ENCODE data around the gene EBF3.

EBF3 gene

GRCh38 chr10:129792141-129792540 is 171.9 kb downstream of the EBF3 start:
- Histone ChIP-seq H3K36me3 (ENCODE audit: control insufficient read depth, insufficient read depth, low read length) (no peaks in the 10 kb centered on the region), H3K4me1 (ENCODE audit: control insufficient read depth, insufficient read depth, low read length) (no peaks in the 10 kb centered on the region), H3K4me3 (ENCODE audit: low read depth, low read length) (no peak overlapping the region), H3K9me3 (ENCODE audit: control insufficient read depth, insufficient read depth, low read length) (no peaks in the 10 kb centered on the region), H3K9ac (ENCODE audit: low read depth, low read length) (no peak overlapping the region), H3K27ac (ENCODE audit: low read depth, low read length) (no peak overlapping the region), H3K27me3 (ENCODE audit: control insufficient read depth, insufficient read depth, low read length) (no peaks in the 10 kb centered on the region)

GRCh38 chr10:129790715-129791446 is 173.2 kb downstream of the EBF3 start:
- Histone ChIP-seq H3K27ac (ENCODE audit: low read depth, low read length) (no peak overlapping the region), H3K9me3 (ENCODE audit: control insufficient read depth, insufficient read depth, low read length) (no peaks in the 10 kb centered on the region), H3K27me3 (ENCODE audit: control insufficient read depth, insufficient read depth, low read length) (no peaks in the 10 kb centered on the region), H3K9ac (ENCODE audit: low read depth, low read length) (no peak overlapping the region), H3K36me3 (ENCODE audit: control insufficient read depth, insufficient read depth, low read length) (no peaks in the 10 kb centered on the region), H3K4me3 (ENCODE audit: low read depth, low read length) (no peak overlapping the region), H3K4me1 (ENCODE audit: control insufficient read depth, insufficient read depth, low read length) (no peaks in the 10 kb centered on the region)

GRCh38 chr10:129788215-129788614 is 175.9 kb downstream of the EBF3 start:
- Histone ChIP-seq H3K27ac (ENCODE audit: low read depth, low read length) (no peak overlapping the region), H3K36me3 (ENCODE audit: control insufficient read depth, insufficient read depth, low read length) (no peaks in the 10 kb centered on the region), H3K4me1 (ENCODE audit: control insufficient read depth, insufficient read depth, low read length) (no peaks in the 10 kb centered on the region), H3K9me3 (ENCODE audit: control insufficient read depth, insufficient read depth, low read length) (no peaks in the 10 kb centered on the region), H3K9ac (ENCODE audit: low read depth, low read length) (no peak overlapping the region), H3K4me3 (ENCODE audit: low read depth, low read length) (no peak overlapping the region), H3K27me3 (ENCODE audit: control insufficient read depth, insufficient read depth, low read length) (no peaks in the 10 kb centered on the region)

GRCh38 chr10:129787557-129787956 is 176.5 kb downstream of the EBF3 start:
- H3K4me3 ChIP-seq (ENCODE audit: low read depth, low read length), result no peak overlapping the region
- no peak overlapping the region for H3K9ac ChIP-seq (ENCODE audit: low read depth, low read length)
- no peaks in the 10 kb centered on the region for H3K27me3 ChIP-seq (ENCODE audit: control insufficient read depth, insufficient read depth, low read length)
- no peak overlapping the region for H3K27ac ChIP-seq (ENCODE audit: low read depth, low read length)
- H3K4me1 ChIP-seq (ENCODE audit: control insufficient read depth, insufficient read depth, low read length), result no peaks in the 10 kb centered on the region
- H3K9me3 ChIP-seq (ENCODE audit: control insufficient read depth, insufficient read depth, low read length), result no peaks in the 10 kb centered on the region
- no peaks in the 10 kb centered on the region for H3K36me3 ChIP-seq (ENCODE audit: control insufficient read depth, insufficient read depth, low read length)

- H3K4me1 ChIP-seq (ENCODE audit: control insufficient read depth, insufficient read depth, low read length), result no peaks in the 10 kb centered on the region
- H3K4me3 ChIP-seq (ENCODE audit: low read depth, low read length), result no peak overlapping the region
- H3K27me3 ChIP-seq (ENCODE audit: control insufficient read depth, insufficient read depth, low read length), result no peaks in the 10 kb centered on the region
- H3K9me3 ChIP-seq (ENCODE audit: control insufficient read depth, insufficient read depth, low read length), result no peaks in the 10 kb centered on the region
- no peaks in the 10 kb centered on the region for H3K36me3 ChIP-seq (ENCODE audit: control insufficient read depth, insufficient read depth, low read length)
- H3K27ac ChIP-seq (ENCODE audit: low read depth, low read length), result no peak overlapping the region
- H3K9ac ChIP-seq (ENCODE audit: low read depth, low read length), result no peak overlapping the region
These were observed 177.9 kb downstream of the EBF3 start for GRCh38 chr10:129786216-129786615.

- H3K36me3 ChIP-seq (ENCODE audit: control insufficient read depth, insufficient read depth, low read length), result no peaks in the 10 kb centered on the region
- no peaks in the 10 kb centered on the region for H3K4me1 ChIP-seq (ENCODE audit: control insufficient read depth, insufficient read depth, low read length)
- H3K4me3 ChIP-seq (ENCODE audit: low read depth, low read length), result no peak overlapping the region
- H3K9ac ChIP-seq (ENCODE audit: low read depth, low read length), result no peak overlapping the region
- no peaks in the 10 kb centered on the region for H3K9me3 ChIP-seq (ENCODE audit: control insufficient read depth, insufficient read depth, low read length)
- H3K27me3 ChIP-seq (ENCODE audit: control insufficient read depth, insufficient read depth, low read length), result no peaks in the 10 kb centered on the region
- no peak overlapping the region for H3K27ac ChIP-seq (ENCODE audit: low read depth, low read length)
These were observed 178.5 kb downstream of the EBF3 start for GRCh38 chr10:129785536-129785981.
